SH-SY5Y (cell line): ENCODE data around the gene RFTN1.

Source experiments
- GATA2 ChIP-seq: IDR thresholded peaks from 2 replicates; pipeline ENCODE4 v1.6.1; 2011; ENCODE audit warnings: mild to moderate bottlenecking, low read depth, low read length
- GATA3 ChIP-seq: IDR thresholded peaks from 2 replicates; pipeline ENCODE4 v1.6.1; 2011; ENCODE audit warnings: low read depth, mild to moderate bottlenecking, low read length, moderate library complexity

Gene RFTN1

GRCh38 chr3:16507578-16508242, 5.8 kb downstream of the RFTN1 start:
- TF ChIP-seq GATA3 (no peak), GATA2 (no peak)

GRCh38 chr3:16506884-16507577, 6.5 kb downstream of the RFTN1 start:
- TF ChIP-seq GATA2, result no peak
- TF ChIP-seq GATA3, result no peak

- TF ChIP-seq GATA3, result no peak
These were observed 7.0 kb downstream of the RFTN1 start for GRCh38 chr3:16506451-16506850.

- TF ChIP-seq GATA3, result no peak
- no peak for TF ChIP-seq GATA2
These were observed 8.8 kb downstream of the RFTN1 start for GRCh38 chr3:16504692-16505091.

- no peak for TF ChIP-seq GATA2
- TF ChIP-seq GATA3, result no peak
These were observed 9.3 kb downstream of the RFTN1 start for GRCh38 chr3:16504242-16504641.

- TF ChIP-seq GATA2, result no peak
These were observed 10.2 kb downstream of the RFTN1 start for GRCh38 chr3:16503191-16503776.

GRCh38 chr3:16502347-16502908, 11.1 kb downstream of the RFTN1 start:
- TF ChIP-seq GATA2 (no peak), GATA3 (no peak)

GRCh38 chr3:16501376-16501775, 12.1 kb downstream of the RFTN1 start:
- TF ChIP-seq GATA3, result no peak
- TF ChIP-seq GATA2, result no peak

GRCh38 chr3:16500911-16501310, 12.6 kb downstream of the RFTN1 start:
- TF ChIP-seq GATA2 (no peak), GATA3 (no peak)

- TF ChIP-seq GATA3, result no peak
- TF ChIP-seq GATA2, result no peak
These were observed 13.4 kb downstream of the RFTN1 start for GRCh38 chr3:16500093-16500492.

- TF ChIP-seq GATA2 (no peak), GATA3 (no peak)
These were observed 14.1 kb downstream of the RFTN1 start for GRCh38 chr3:16499351-16499750.

- TF ChIP-seq GATA3, result no peak
- TF ChIP-seq GATA2, result no peak
These were observed 15.2 kb downstream of the RFTN1 start for GRCh38 chr3:16498130-16498890.

- TF ChIP-seq GATA2, result no peak
- TF ChIP-seq GATA3, result no peak
These were observed 16.9 kb downstream of the RFTN1 start for GRCh38 chr3:16496408-16497222.

GRCh38 chr3:16496008-16496407, 17.5 kb downstream of the RFTN1 start:
- TF ChIP-seq GATA2 (no peak), GATA3 (no peak)

GRCh38 chr3:16494814-16495431, 18.6 kb downstream of the RFTN1 start:
- TF ChIP-seq GATA3, result peak; percentile 72; the same call in 1 of the 2 replicates
- peak; percentile 81 for TF ChIP-seq GATA2
